Rectal smooth muscle tissue (tissue), 1 donor: ENCODE data around the gene ZNF862.
A peak's percentile ranks its signal among the peaks of the same experiment; 100 is the strongest.
"Not testable (repeated sequence)": the region's sequence is repeated elsewhere in the genome, so short reads cannot be mapped to it uniquely, and the experiment has no call there.

Source experiments
- H3K27ac ChIP-seq: one replicate; pipeline ENCODE4 v1.7.0; 2013; ENCODE audit warnings: low read depth, low read length, inconsistent platforms
- H3K27me3 ChIP-seq: one replicate; pipeline ENCODE4 v1.7.0; 2013; ENCODE audit warnings: low read length; ENCODE audit not compliant: control insufficient read depth, insufficient read depth
- H3K36me3 ChIP-seq: one replicate; pipeline ENCODE4 v1.7.0; 2013; ENCODE audit warnings: low read length; ENCODE audit not compliant: control insufficient read depth, insufficient read depth
- H3K4me1 ChIP-seq: one replicate; pipeline ENCODE4 v1.7.0; 2013; ENCODE audit warnings: low read length; ENCODE audit not compliant: control insufficient read depth, insufficient read depth
- H3K4me3 ChIP-seq: one replicate; pipeline ENCODE4 v1.7.0; 2013; ENCODE audit warnings: low read length
- H3K9ac ChIP-seq: one replicate; pipeline ENCODE4 v1.7.0; 2013; ENCODE audit warnings: low read length

ZNF862 gene

GRCh38 chr7:149828357-149829309, 9.5 kb upstream of the ZNF862 start:
- no peaks in the 10 kb centered on the region for H3K36me3 ChIP-seq

GRCh38 chr7:149830527-149830926, 7.6 kb upstream of the ZNF862 start:
- not testable (repeated sequence) for H3K27me3 ChIP-seq, H3K4me1 ChIP-seq, H3K36me3 ChIP-seq, H3K9ac ChIP-seq, H3K27ac ChIP-seq, H3K4me3 ChIP-seq

More at GRCh38 chr7:149828357-149829309, 9.5 kb upstream of the ZNF862 start:
- peaks cover 3% of the 10 kb centered on the region for H3K27me3 ChIP-seq
- no peaks in the 10 kb centered on the region for H3K4me1 ChIP-seq
- no peak overlapping the region for H3K9ac ChIP-seq
- H3K4me3 ChIP-seq: no peak overlapping the region
- H3K27ac ChIP-seq: no peak overlapping the region

GRCh38 chr7:149830997-149831740, 7.0 kb upstream of the ZNF862 start:
- H3K4me3 ChIP-seq: no peak overlapping the region
- no peaks in the 10 kb centered on the region for H3K4me1 ChIP-seq
- peaks cover 3% of the 10 kb centered on the region for H3K27me3 ChIP-seq
- H3K27ac ChIP-seq: no peak overlapping the region
- no peaks in the 10 kb centered on the region for H3K36me3 ChIP-seq
- no peak overlapping the region for H3K9ac ChIP-seq

- Histone ChIP-seq H3K27me3 (peaks cover 3% of the 10 kb centered on the region), H3K4me3 (no peak overlapping the region), H3K36me3 (no peaks in the 10 kb centered on the region), H3K9ac (no peak overlapping the region), H3K27ac (no peak overlapping the region), H3K4me1 (no peaks in the 10 kb centered on the region)
Measured at GRCh38 chr7:149831741-149832219, 6.4 kb upstream of the ZNF862 start.

GRCh38 chr7:149832332-149833041, 5.7 kb upstream of the ZNF862 start:
- no peak overlapping the region for H3K27ac ChIP-seq
- no peak overlapping the region for H3K9ac ChIP-seq
- peaks cover 3% of the 10 kb centered on the region for H3K27me3 ChIP-seq
- no peaks in the 10 kb centered on the region for H3K36me3 ChIP-seq
- no peak overlapping the region for H3K4me3 ChIP-seq
- H3K4me1 ChIP-seq: no peaks in the 10 kb centered on the region

GRCh38 chr7:149833495-149834130, 4.6 kb upstream of the ZNF862 start:
- Histone ChIP-seq H3K27me3 (peaks cover 3% of the 10 kb centered on the region), H3K4me3 (no peak overlapping the region), H3K27ac (no peak overlapping the region), H3K36me3 (no peaks in the 10 kb centered on the region), H3K9ac (no peak overlapping the region), H3K4me1 (peaks cover 4% of the 10 kb centered on the region)

GRCh38 chr7:149834601-149835000, 3.6 kb upstream of the ZNF862 start:
- H3K4me3 ChIP-seq: no peak overlapping the region
- H3K4me1 ChIP-seq: peaks cover 7% of the 10 kb centered on the region
- H3K36me3 ChIP-seq: no peaks in the 10 kb centered on the region
- peaks cover 3% of the 10 kb centered on the region for H3K27me3 ChIP-seq
- H3K27ac ChIP-seq: no peak overlapping the region
- no peak overlapping the region for H3K9ac ChIP-seq

- H3K36me3 ChIP-seq: no peaks in the 10 kb centered on the region
- no peak overlapping the region for H3K27ac ChIP-seq
- no peaks in the 10 kb centered on the region for H3K27me3 ChIP-seq
- H3K9ac ChIP-seq: no peak overlapping the region
- H3K4me1 ChIP-seq: peaks cover 10% of the 10 kb centered on the region
- H3K4me3 ChIP-seq: no peak overlapping the region
Measured at GRCh38 chr7:149836434-149836833, 1.7 kb upstream of the ZNF862 start.

- Histone ChIP-seq H3K9ac (no peak overlapping the region), H3K27ac (peak overlapping the region; percentile 63), H3K4me3 (no peak overlapping the region)
Measured at GRCh38 chr7:149837564-149838223, 481 bp upstream of the ZNF862 start.

GRCh38 chr7:149838992-149839408, 825 bp downstream of the ZNF862 start:
- Histone ChIP-seq H3K9ac (peak overlapping the region; percentile 42), H3K4me3 (peak overlapping the region; percentile 72), H3K27ac (peak overlapping the region; percentile 90), H3K4me1 (peaks cover 10% of the 10 kb centered on the region), H3K36me3 (no peaks in the 10 kb centered on the region), H3K27me3 (no peaks in the 10 kb centered on the region)

More at GRCh38 chr7:149837564-149838223, 481 bp upstream of the ZNF862 start:
- H3K27me3 ChIP-seq: no peaks in the 10 kb centered on the region
- H3K4me1 ChIP-seq: peaks cover 10% of the 10 kb centered on the region
- H3K36me3 ChIP-seq: no peaks in the 10 kb centered on the region

- H3K4me3 ChIP-seq: no peak overlapping the region
Measured at GRCh38 chr7:149839933-149840332, 1.8 kb downstream of the ZNF862 start.

More at GRCh38 chr7:149839933-149840332, 1.8 kb downstream of the ZNF862 start:
- Histone ChIP-seq H3K4me1 (peaks cover 10% of the 10 kb centered on the region), H3K9ac (no peak overlapping the region), H3K36me3 (no peaks in the 10 kb centered on the region), H3K27ac (no peak overlapping the region), H3K27me3 (no peaks in the 10 kb centered on the region)
